ENCODE results near the gene HNRNPL. TPM values are rescaled to one million over a fixed set of nuclear protein-coding genes. Genes with fewer than 3 reads are reported as not detected.
A peak's percentile ranks its signal among the peaks of the same experiment; 100 is the strongest.

HNRNPL gene
- total and polyA plus RNA-seq, 2 of the 8 experiments (the other 6 are each of a cell fraction or from before 2014, with no cell fraction given), result 404 to 779 TPM

DNA sequence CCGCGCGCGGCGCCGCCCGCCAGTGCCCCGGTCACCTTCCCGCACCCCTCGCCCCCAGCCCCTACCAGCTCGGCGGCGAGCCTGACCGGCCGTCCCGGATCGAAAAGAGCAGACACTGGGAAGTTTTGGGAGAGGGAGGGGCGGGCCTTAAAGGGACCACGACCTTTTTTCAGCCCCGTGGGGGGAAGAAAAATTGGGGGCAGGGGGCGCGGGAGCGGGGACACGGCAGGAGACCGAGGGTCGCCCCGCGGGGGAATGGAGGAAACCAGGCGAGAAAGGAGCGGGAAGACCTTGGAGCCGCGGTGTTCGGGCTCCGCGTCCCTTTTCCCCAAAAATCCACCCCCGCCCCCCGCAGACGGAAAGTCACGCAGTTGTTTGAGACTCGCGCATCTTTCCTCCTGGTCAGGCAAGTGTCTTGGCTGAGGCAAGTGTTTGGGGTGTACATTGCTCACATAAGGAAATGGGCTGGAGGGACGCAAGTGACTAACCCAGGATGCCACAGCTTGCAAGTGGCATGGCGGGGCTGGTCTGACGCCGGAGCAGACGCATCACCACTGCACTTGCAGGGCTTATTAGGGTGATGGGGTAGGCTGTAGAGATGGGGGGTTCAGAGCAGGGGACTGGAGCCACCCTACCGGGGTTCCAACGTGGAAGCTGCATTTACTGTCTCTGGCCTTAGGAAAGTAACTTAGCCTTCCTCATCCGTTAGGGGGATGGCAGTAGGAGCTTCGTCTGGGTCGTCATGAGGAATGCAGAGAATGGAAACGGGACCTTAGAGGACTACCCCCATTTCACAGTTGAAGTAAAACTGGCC is 2.7 kb upstream of the HNRNPL start:
- H3K36me3 ChIP-seq (ENCODE audit: control insufficient read depth in 2 of 4, insufficient read depth in 4 of 4, low read length in 3 of 4), result peaks cover under 1 to 15% (median 4%) of the 10 kb centered on the region in 4 experiments
- H2BK5ac ChIP-seq (ENCODE audit: low read depth, low read length), result peak overlapping the region; percentile 76
- peaks cover 0 to 7% of the 10 kb centered on the region in 2 experiments; a peak in 1 of 4 replicates for H3K9me3 ChIP-seq (ENCODE audit: insufficient read depth in 2 of 2, low read depth in 1 of 2, low read length in 1 of 2)
- peak overlapping the region; percentile 9 for H2BK120ac ChIP-seq (replicated peaks; ENCODE audit: low read depth, low read length)
- TF ChIP-seq CREB1 (IDR thresholded peaks at IDR 0.05), result peak; percentile 29; the same call in 1 of the 2 replicates
- peak in 1 of 2 experiments; percentile 59; a peak in 1 of 3 replicates for TF ChIP-seq POLR2A (IDR thresholded peaks at IDR 0.05; ENCODE audit: control extremely low read depth in 1 of 2, low read depth in 2 of 2, low read length in 2 of 2)
- TF ChIP-seq EZH2 (IDR thresholded peaks at IDR 0.05; ENCODE audit: low read depth, low read length, severe bottlenecking), result no peak
- TF ChIP-seq PHF8 (conservative IDR thresholded peaks at IDR 0.05; ENCODE audit: low read depth, low read length), result peak; percentile 61
- peak; percentile 53 for TF ChIP-seq KDM4A (IDR thresholded peaks at IDR 0.05; ENCODE audit: low read depth, low read length, severe bottlenecking)
- no peak for TF ChIP-seq GABPA (IDR thresholded peaks at IDR 0.05; ENCODE audit: borderline replicate concordance, insufficient read depth, low read length)
- peak; percentile 35; the same call in 1 of the 2 replicates for TF ChIP-seq TAF1 (IDR thresholded peaks at IDR 0.05; ENCODE audit: low read depth, low read length)
- TF ChIP-seq, protein P1, sequence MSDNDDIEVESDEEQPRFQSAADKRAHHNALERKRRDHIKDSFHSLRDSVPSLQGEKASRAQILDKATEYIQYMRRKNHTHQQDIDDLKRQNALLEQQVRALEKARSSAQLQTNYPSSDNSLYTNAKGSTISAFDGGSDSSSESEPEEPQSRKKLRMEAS (IDR thresholded peaks at IDR 0.05), result peak; percentile 7; the same call in 1 of the 2 replicates
- TF ChIP-seq EP300 (IDR thresholded peaks at IDR 0.05; ENCODE audit: borderline replicate concordance in 1 of 2, low read depth in 2 of 2, low read length in 2 of 2), result no peak
- TF ChIP-seq POLR2AphosphoS5 (IDR thresholded peaks at IDR 0.05; ENCODE audit: low read depth, low read length), result peak; percentile 64; the same call in 1 of the 2 replicates
- POLR2A ChIA-PET (ENCODE audit: partially characterized antibody), result interaction anchor here (0.6 to 4.5 kb wide), 26 partner anchors 8 to 189 kb away, joined by 3 to 65 read pairs (median 4); partner anchors contain the start of genes CCER2, ECH1, MRPS12 and RINL
- peak overlapping the region; percentile 94 for H4K8ac ChIP-seq (ENCODE audit: extremely low read depth, insufficient read depth, low read length)
- peak overlapping the region; percentile 53 for H4K5ac ChIP-seq (ENCODE audit: insufficient read length, low read depth, low read length)
- peak overlapping the region; percentile 63 for H3K27ac ChIP-seq (ENCODE audit: low read depth, low read length)
- CTCF ChIA-PET (ENCODE audit: partially characterized antibody), result interaction anchor here (0.6 to 4.3 kb wide), 12 partner anchors 11 to 297 kb away, joined by 3 to 21 read pairs (median 4); partner anchors contain the start of gene ECH1
- peak overlapping the region; percentile 58 for H4K91ac ChIP-seq (replicated peaks; ENCODE audit: insufficient read length, low read length)
- peaks cover 7% of the 10 kb centered on the region; the same call in 1 of the 2 replicates for H3K79me1 ChIP-seq (ENCODE audit: low read depth, low read length)
- peak in 1 of 2 experiments; percentile 70 for DNase-seq (ENCODE audit: low read depth in 1 of 2, low spot score in 2 of 2)
- peaks cover 2 to 15% (median 11%) of the 10 kb centered on the region in 4 experiments for H3K4me1 ChIP-seq (replicated peaks in 1 of 4; ENCODE audit: control insufficient read depth in 3 of 4, insufficient read depth in 4 of 4, low read length in 3 of 4)
- peak overlapping the region; percentile 51 for H3K56ac ChIP-seq (replicated peaks; ENCODE audit: insufficient read length, low read depth, low read length)
- H3K23me2 ChIP-seq (ENCODE audit: low read depth, low read length), result peaks cover 22% of the 10 kb centered on the region
- peak overlapping the region in 3 of 4 experiments; percentile 78 to 82 (median 81); a peak in 6 of 7 replicates for H3K9ac ChIP-seq (replicated peaks in 1 of 4; ENCODE audit: extremely low read depth in 1 of 4, low read depth in 3 of 4, low read length in 3 of 4)
- H3K4me2 ChIP-seq (ENCODE audit: insufficient read depth in 1 of 2, low read depth in 2 of 2, low read length in 2 of 2), result peak overlapping the region; percentile 89 to 96
- H2BK15ac ChIP-seq (ENCODE audit: low read length), result 0 out of 2 replicates have a peak overlapping the region, but pooled peaks have one; percentile 66
- H3K27me3 ChIP-seq (replicated peaks in 1 of 4; ENCODE audit: control insufficient read depth in 3 of 4, extremely low read depth in 1 of 4, insufficient read depth in 3 of 4, low read length in 3 of 4), result no peaks in the 10 kb centered on the region
- peaks cover 16 to 17% of the 10 kb centered on the region in 2 experiments for H3K79me2 ChIP-seq (ENCODE audit: control insufficient read depth in 1 of 2, insufficient read depth in 2 of 2, low read length in 2 of 2)
- H2BK20ac ChIP-seq (ENCODE audit: low read length), result no peak overlapping the region
- H4K20me1 ChIP-seq (replicated peaks in 1 of 2; ENCODE audit: control insufficient read depth in 1 of 2, insufficient read depth in 2 of 2, low read length in 2 of 2), result peaks cover 4 to 8% of the 10 kb centered on the region in 2 experiments
- H2AK5ac ChIP-seq (ENCODE audit: low read depth, low read length), result no peak overlapping the region
- peak overlapping the region; percentile 91 for H3K4ac ChIP-seq (replicated peaks; ENCODE audit: insufficient read length, low read depth, low read length)
- H2BK12ac ChIP-seq (ENCODE audit: low read depth, low read length), result peak overlapping the region; percentile 3; the same call in 1 of the 2 replicates
- H3K18ac ChIP-seq (ENCODE audit: extremely low read depth, low read length), result peak overlapping the region; percentile 88
- H3K14ac ChIP-seq (ENCODE audit: insufficient read length), result no peak overlapping the region
- peak overlapping the region; percentile 8; the same call in 1 of the 2 replicates for H2AFZ ChIP-seq (ENCODE audit: low read length)
- no peak overlapping the region for H3K23ac ChIP-seq (ENCODE audit: insufficient read length)
- peak overlapping the region; percentile 67 to 80 (median 72) for H3K4me3 ChIP-seq (ENCODE audit: extremely low read depth in 1 of 4, insufficient read depth in 2 of 4, low read depth in 3 of 4, low read length in 4 of 4)
- 3% methylated on average over 28 of the region's 52 CpGs; no CpG with 5 or more reads in 1 of the 2 experiments for WGBS, 2 experiments (ENCODE audit: extremely low coverage in 1 of 2, insufficient coverage in 1 of 2, insufficient read length in 1 of 2, insufficient replicate concordance in 2 of 2, low coverage in 1 of 2, low lambda C conversion rate in 2 of 2, missing lambda C conversion rate in 1 of 2)
- FAIRE-seq, result no peak

Measured in H1 (cell line).